ENCODE results near the gene PRKCE.

Gene PRKCE

DNA sequence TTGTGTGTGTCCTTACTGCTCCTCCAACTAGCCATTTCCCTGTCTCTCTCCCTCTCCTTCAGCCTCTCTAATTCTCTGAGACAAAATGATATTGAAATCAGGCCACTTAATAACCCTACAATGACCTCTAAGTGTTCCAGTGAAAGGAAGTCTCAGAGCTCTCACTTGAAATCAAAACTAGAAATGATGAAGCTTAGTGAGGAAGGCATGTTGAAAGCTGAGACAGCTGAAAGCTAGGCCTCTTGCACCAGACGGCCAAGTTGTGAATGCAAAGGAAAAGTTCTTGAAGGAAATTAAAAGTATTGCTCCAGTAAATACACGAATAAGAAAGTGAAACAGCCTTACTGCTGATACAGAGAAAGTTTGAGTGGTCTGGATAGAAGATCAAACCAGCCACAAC is 72.9 kb downstream of the PRKCE start:
- no peak for TF ChIP-seq CTCF (IDR thresholded peaks at IDR 0.05; ENCODE audit: low read depth, low read length, missing control alignments)
- DNase-seq (ENCODE audit: low read depth) = no peak
- H3K4me3 ChIP-seq (ENCODE audit: low read depth, low read length) = no peak overlapping the region

- TF ChIP-seq CTCF (IDR thresholded peaks at IDR 0.05; ENCODE audit: low read depth, low read length, missing control alignments) = no peak
- no peak for DNase-seq (ENCODE audit: low read depth)
- no peak overlapping the region for H3K4me3 ChIP-seq (ENCODE audit: low read depth, low read length)
Observed at GRCh38 chr2:45725731-45726130, 74.3 kb downstream of the PRKCE start.

GRCh38 chr2:45726188-45726587 is 74.7 kb downstream of the PRKCE start:
- TF ChIP-seq CTCF (IDR thresholded peaks at IDR 0.05; ENCODE audit: low read depth, low read length, missing control alignments) = no peak
- H3K4me3 ChIP-seq (ENCODE audit: low read depth, low read length) = no peak overlapping the region
- DNase-seq (ENCODE audit: low read depth) = no peak

DNA sequence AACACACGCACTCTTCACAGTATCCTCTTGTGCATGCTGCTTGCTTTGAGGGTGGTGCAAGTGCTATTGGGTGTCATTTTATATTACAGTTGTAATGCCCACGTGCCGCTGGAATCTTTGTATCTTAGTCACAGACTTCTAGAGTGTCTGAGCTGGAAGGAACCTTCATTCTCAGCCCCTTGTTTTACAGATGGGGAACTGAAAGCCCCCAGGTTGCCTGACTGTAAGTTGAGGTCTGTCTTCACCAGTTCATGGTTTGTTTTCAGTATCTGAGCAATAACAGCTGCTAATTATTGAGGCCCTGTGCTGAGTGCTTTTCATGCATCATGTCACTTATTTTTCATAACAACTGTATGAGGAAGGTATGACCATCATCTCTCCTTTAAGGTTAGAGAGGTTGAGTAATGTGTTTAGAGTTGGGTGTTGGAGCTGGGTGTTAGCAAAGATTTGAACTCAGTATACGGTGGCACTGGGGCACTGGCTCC is 77.0 kb downstream of the PRKCE start:
- no peak overlapping the region for H3K4me3 ChIP-seq (ENCODE audit: low read depth, low read length)
- peak; percentile 92 for DNase-seq (ENCODE audit: low read depth)
- TF ChIP-seq CTCF (IDR thresholded peaks at IDR 0.05; ENCODE audit: low read depth, low read length, missing control alignments) = no peak

DNA sequence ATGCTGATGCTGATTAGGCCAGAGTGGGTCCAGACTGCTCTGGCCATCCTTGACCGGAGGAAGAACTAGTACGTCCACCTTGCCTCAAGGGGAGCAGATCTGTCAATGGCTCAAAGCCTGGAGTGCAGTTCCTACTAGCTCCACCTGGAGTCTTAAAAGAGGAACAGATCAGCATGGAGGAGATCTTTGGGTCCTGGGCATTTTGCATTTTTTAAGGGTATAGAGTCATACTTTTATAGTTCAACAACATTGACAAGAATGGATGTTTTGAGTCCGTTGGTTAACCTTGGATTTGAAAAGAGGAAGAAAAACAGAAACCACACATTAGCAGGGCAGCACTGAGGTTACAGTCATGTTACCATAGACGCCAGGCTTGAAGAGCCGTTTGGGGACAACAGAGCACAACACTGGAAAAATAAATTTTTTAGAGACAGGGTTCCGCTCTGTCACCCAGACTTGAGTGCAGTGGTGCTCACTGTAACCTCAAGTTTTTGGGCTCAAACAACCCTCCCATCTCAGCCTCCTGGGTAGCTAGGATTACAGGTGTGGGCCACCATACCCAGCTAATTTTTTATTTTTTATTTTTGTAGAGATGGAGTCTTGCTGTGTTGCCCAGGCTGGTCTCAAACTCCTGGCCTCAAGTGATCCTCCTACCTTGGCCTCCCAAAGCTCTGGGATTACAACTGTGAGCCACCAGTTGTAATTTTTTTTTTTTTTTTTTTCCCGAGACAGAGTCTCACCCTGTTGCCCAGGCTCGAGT is 78.5 kb downstream of the PRKCE start:
- peak; percentile 77 for DNase-seq (ENCODE audit: low read depth)
- no peak overlapping the region for H3K4me3 ChIP-seq (ENCODE audit: low read depth, low read length)
- peak; percentile 65 for TF ChIP-seq CTCF (IDR thresholded peaks at IDR 0.05; ENCODE audit: low read depth, low read length, missing control alignments)

DNA sequence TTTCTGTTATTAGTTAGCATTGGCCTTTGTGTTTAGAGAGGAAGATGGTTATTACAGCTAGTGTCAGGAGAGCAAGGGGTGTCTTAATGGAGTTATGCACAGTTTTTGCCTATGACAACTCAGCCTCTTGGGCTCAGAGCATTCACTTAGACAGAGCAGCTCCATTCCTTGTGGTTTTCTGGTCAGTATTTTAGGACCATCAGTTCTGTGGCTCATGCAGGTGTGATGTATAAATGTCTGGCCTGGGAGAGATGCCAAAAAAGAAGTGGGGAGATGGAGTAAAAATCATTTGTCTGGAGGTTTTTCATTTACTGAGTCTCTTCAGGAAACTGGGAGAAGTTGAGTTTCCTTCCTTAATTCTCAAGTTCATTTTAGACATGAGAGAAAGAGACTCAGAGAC is 79.7 kb downstream of the PRKCE start:
- no peak for DNase-seq (ENCODE audit: low read depth)
- no peak for TF ChIP-seq CTCF (IDR thresholded peaks at IDR 0.05; ENCODE audit: low read depth, low read length, missing control alignments)
- H3K4me3 ChIP-seq (ENCODE audit: low read depth, low read length) = no peak overlapping the region

DNA sequence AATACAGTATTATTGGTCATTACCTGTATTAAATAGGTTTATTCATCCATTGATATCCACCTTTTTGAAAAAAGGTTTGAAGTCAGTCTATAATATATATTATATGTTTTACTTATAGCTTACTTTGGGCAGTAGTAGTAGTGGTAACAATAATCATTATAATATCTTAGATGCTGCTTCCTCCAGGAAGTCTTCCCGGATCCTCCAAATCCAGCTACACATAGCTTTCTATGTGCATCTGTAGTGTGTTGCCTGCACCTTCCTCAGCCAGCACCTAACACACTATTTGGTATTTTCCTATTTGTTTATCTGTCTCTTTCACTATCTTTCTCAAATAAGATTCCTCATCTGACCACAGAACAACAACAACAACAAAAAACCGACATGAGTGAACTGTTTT is 81.0 kb downstream of the PRKCE start:
- H3K4me3 ChIP-seq (ENCODE audit: low read depth, low read length) = no peak overlapping the region
- no peak for TF ChIP-seq CTCF (IDR thresholded peaks at IDR 0.05; ENCODE audit: low read depth, low read length, missing control alignments)
- no peak for DNase-seq (ENCODE audit: low read depth)
